ENCODE results near the gene GRP. TPM values are rescaled to one million over a fixed set of nuclear protein-coding genes. Genes with fewer than 3 reads are reported as not detected.

Gene GRP
- total and polyA plus RNA-seq, 10 of the 15 experiments (the other 5 are each of a cell fraction or from before 2014, with no cell fraction given), result not detected

- TF ChIP-seq CREB1 (IDR thresholded peaks at IDR 0.05; ENCODE audit: low read depth) (no peak), MYB (IDR thresholded peaks at IDR 0.05; ENCODE audit: borderline replicate concordance, low read depth, low read length) (no peak), MLLT1 (IDR thresholded peaks at IDR 0.05) (no peak)
Measured at GRCh38 chr18:59200787-59201186, 19.2 kb upstream of the GRP start (continued).

- Histone ChIP-seq H2AFZ (ENCODE audit: control insufficient read depth, low read depth, low read length) (no peak overlapping the region), H3K4me1 (ENCODE audit: control insufficient read depth, insufficient read depth, low read length) (no peaks in the 10 kb centered on the region), H3K27me3 (replicated peaks in 1 of 2; ENCODE audit: control insufficient read depth in 2 of 2, insufficient read depth in 2 of 2, low read length in 1 of 2) (peaks cover 0 to 3% of the 10 kb centered on the region in 2 experiments; a peak in 2 of 4 replicates), H3K4me3 (no peak overlapping the region), H3K36me3 (ENCODE audit: control insufficient read depth in 2 of 2, insufficient read depth in 2 of 2, low read length in 1 of 2) (no peaks in the 10 kb centered on the region), H3K4me2 (ENCODE audit: control insufficient read depth, insufficient read depth) (no peak overlapping the region), H3K9ac (ENCODE audit: control insufficient read depth, insufficient read depth, low read length) (no peak overlapping the region), H3K79me2 (ENCODE audit: control insufficient read depth, insufficient read depth, low read length) (no peaks in the 10 kb centered on the region), H3K9me3 (replicated peaks; ENCODE audit: control insufficient read depth, insufficient read depth, low read length) (no peaks in the 10 kb centered on the region), H3K27ac (ENCODE audit: control insufficient read depth, insufficient read depth) (no peak overlapping the region), H4K20me1 (ENCODE audit: control insufficient read depth, insufficient read depth) (no peaks in the 10 kb centered on the region)
- FAIRE-seq (no peak), DNase-seq (ENCODE audit: low read depth, low spot score) (no peak), ATAC-seq (no peak)
- ChIA-PET CTCF (interaction anchor here (0.6 to 1.2 kb wide), 3 partner anchors 9 to 200 kb away, joined by 3 to 4 read pairs (median 3); no protein-coding TSS in a partner anchor), POLR2A (no interaction called here), RAD21 (ENCODE audit: unreplicated experiment) (no interaction called here), SMC1A (ENCODE audit: uncharacterized antibody, unreplicated experiment) (interaction anchor here (0.6 to 1.2 kb wide), 3 partner anchors 11 to 61 kb away, joined by 3 read pairs; no protein-coding TSS in a partner anchor)
- no TSS peak for BruUV-seq (replicated peaks)
- TF ChIP-seq POU2F2 (IDR thresholded peaks at IDR 0.05; ENCODE audit: borderline replicate concordance, low read depth, low read length) (no peak), TCF3 (IDR thresholded peaks at IDR 0.05; ENCODE audit: borderline replicate concordance, insufficient read depth, low read depth, low read length) (no peak)
- intact Hi-C loops (cut with micrococcal nuclease; ENCODE audit: unreplicated experiment), result no loop called here
- in situ Hi-C loops (cut with MboI), result no loop called here
Measured at GRCh38 chr18:59202258-59202820, 17.6 kb upstream of the GRP start.
